Left ventricle myocardium inferior (tissue), 1 donor: ENCODE results near the gene FRMD1. TPM values are rescaled to one million over a fixed set of nuclear protein-coding genes. Genes with fewer than 3 reads are reported as not detected.

Experiments
- DNase-seq: peaks from one replicate; pipeline ENCODE4 v3.0.0-alpha.2; 2020
- H3K27ac ChIP-seq: fragments of 200-600 bp; replicated peaks from 2 replicates; pipeline ENCODE4 v1.8.0; 2021
- H3K27me3 ChIP-seq: fragments of 200-600 bp; 2 replicates; pipeline ENCODE4 v1.8.0; 2021; ENCODE audit warnings: low read depth
- H3K36me3 ChIP-seq: fragments of 200-600 bp; 2 replicates; pipeline ENCODE4 v1.8.0; 2021
- H3K4me1 ChIP-seq: fragments of 200-600 bp; 2 replicates; pipeline ENCODE4 v1.8.0; 2021
- H3K4me3 ChIP-seq: fragments of 200-600 bp; 2 replicates; pipeline ENCODE4 v1.8.0; 2021; ENCODE audit warnings: mild to moderate bottlenecking, moderate library complexity
- H3K9me3 ChIP-seq: fragments of 200-600 bp; replicated peaks from 2 replicates; pipeline ENCODE4 v1.8.0; 2021
- intact Hi-C: fragments of 100-400 bp; cut with micrococcal nuclease; formaldehyde crosslinking; loops from one replicate; pipeline ENCODE4 v1.11.0; 2022
- total RNA-seq: library from RNA; stranded (reverse); fragmentation: NEBNext Ultra II Directional; extraction: Animal tissue kit (Norgen Biotek cat#: 25700); gene quantifications from one replicate; pipeline ENCODE4 v1.2.1, GENCODE V29; 2021
- TF ChIP-seq, protein P1 (sequence below): fragments of 200-600 bp; IDR thresholded peaks from 2 replicates; pipeline ENCODE4 v1.8.0; 2021; ENCODE audit warnings: antibody characterized with exemption, mild to moderate bottlenecking, borderline replicate concordance
- donor health status: DM: no; HTN: yes; CAD: no; lungs with severe emphysema.

The FRMD1 gene
- total RNA-seq, 1 donor from 2014 or later = 0.16 TPM

DNA sequence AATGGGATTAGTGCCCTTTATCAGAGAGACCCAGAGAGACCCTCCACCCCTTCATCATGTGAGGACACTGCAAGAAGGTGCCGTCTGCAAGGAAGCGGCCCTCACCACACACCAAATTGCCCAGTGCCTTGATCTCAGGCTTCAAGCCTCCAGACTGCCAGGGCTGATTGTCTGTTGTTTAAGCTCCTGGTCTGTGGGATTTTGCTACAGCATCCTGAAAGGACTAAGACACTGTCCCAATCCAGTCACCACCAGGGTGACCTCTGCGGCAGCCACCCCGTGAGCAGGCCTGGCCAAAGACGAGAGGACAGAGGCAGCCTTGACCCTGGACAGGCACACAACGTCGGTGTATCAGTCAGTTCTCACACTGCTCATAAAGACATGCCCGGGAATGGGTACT, 13.5 kb upstream of the FRMD1 start:
- Histone ChIP-seq H3K9me3 (no peaks in the 10 kb centered on the region), H3K4me3 (no peak overlapping the region), H3K4me1 (peaks cover 31% of the 10 kb centered on the region), H3K27me3 (no peaks in the 10 kb centered on the region), H3K36me3 (no peaks in the 10 kb centered on the region), H3K27ac (no peak overlapping the region)
- no peak for DNase-seq
- intact Hi-C loops = no loop called here
- TF ChIP-seq, protein P1, sequence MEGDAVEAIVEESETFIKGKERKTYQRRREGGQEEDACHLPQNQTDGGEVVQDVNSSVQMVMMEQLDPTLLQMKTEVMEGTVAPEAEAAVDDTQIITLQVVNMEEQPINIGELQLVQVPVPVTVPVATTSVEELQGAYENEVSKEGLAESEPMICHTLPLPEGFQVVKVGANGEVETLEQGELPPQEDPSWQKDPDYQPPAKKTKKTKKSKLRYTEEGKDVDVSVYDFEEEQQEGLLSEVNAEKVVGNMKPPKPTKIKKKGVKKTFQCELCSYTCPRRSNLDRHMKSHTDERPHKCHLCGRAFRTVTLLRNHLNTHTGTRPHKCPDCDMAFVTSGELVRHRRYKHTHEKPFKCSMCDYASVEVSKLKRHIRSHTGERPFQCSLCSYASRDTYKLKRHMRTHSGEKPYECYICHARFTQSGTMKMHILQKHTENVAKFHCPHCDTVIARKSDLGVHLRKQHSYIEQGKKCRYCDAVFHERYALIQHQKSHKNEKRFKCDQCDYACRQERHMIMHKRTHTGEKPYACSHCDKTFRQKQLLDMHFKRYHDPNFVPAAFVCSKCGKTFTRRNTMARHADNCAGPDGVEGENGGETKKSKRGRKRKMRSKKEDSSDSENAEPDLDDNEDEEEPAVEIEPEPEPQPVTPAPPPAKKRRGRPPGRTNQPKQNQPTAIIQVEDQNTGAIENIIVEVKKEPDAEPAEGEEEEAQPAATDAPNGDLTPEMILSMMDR = no peak

DNA sequence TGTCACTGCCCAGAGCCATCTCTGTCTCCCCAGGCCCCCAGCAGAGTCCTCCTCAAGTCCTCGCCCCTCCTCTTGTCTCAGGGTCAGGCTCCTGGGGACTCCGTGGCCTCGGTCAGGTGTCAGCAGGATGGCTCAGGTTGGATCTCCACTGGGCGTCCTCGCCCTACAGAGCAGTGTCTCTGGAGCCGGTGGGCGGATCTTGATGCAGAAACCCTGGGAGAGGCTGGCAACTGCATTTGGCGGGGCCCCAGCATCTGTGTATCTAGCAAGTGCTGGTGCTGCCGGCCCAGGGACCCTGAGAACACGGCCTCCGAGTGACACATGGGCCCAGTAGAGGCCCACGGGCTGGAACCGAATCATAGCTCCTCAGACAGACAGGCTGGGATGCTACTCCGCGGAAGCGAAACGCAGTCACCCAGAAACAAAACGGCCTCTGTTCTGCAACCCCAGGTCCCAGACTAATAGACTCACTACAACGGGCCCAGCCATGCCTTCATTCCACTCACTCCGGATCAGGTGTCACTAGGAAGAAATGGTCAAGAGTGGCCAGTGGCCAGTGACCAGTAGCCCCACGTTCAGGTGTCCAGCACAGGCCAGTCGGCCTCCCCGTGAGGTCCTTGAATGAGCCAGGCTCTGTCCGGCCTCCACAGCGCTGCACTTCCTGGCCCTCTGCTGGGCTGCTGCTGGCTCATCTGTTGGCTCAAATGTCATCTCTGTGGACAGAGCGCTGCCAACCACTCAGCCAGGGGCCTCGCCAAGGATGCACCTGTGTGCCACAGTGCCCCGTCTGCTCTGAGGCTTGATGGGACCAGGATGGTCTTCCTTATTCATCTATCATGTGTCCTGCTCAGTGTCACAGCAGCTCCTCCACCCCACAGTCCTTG, 12.6 kb upstream of the FRMD1 start:
- H3K36me3 ChIP-seq = no peaks in the 10 kb centered on the region
- H3K4me1 ChIP-seq = peaks cover 24% of the 10 kb centered on the region
- no peak overlapping the region for H3K27ac ChIP-seq
- intact Hi-C loops = no loop called here
- no peak for DNase-seq
- H3K4me3 ChIP-seq = no peak overlapping the region
- TF ChIP-seq, protein P1 = no peak
- H3K9me3 ChIP-seq = no peaks in the 10 kb centered on the region
- no peaks in the 10 kb centered on the region for H3K27me3 ChIP-seq

DNA sequence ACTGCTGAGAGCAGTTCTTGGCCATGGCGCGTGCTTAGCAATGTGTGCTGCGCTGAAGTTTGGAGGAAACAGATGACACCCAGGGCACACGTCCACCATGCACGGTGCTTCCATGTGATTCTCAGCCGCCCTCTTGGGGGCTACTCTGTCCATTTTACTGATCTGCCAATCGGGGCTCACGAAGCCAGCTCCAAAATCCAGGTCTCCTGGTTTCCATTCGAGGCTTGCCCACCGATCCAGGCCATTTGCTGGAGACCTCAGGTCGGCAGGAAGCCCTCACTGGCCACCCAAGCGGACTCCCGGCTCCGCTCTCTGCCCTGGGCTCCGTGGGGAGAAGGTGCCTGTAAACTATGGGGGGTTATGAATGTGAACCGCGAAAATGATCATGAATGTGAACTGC, 11.7 kb upstream of the FRMD1 start:
- no peaks in the 10 kb centered on the region for H3K27me3 ChIP-seq
- TF ChIP-seq, protein P1 = no peak
- H3K4me3 ChIP-seq = no peak overlapping the region
- H3K4me1 ChIP-seq = peaks cover 24% of the 10 kb centered on the region
- H3K36me3 ChIP-seq = no peaks in the 10 kb centered on the region
- no peak for DNase-seq
- H3K27ac ChIP-seq = no peak overlapping the region
- no peaks in the 10 kb centered on the region for H3K9me3 ChIP-seq
- intact Hi-C loops = no loop called here

DNA sequence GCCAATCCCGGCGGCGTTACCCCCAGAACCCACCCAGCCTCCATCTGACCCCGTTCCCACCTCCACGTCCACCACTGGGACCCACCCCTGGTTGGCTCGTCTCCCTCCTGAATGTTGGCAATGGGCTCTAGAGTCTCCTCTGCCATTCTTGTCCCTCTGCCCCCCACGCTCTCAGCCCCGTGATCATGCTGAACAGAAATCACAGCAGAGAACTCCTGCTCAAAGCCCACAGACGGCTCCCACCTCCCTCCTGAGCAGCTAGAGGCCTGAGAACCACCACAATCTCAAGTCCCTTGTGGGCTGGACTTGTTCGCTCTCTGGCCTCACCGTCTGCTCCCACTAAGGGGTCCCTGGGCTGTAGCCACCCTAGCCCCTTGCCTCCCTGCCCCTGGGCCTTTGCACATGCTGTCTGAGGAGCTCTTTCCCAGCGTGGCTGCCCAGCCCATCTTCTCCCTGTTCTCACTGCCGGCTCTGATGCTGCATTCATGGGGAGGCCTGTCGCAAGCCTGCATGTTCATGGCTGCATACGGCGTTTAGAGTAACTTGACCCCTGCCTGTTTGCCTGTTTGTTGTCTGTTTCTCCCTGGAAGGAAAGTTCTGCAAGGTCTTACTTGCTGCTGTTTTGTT, 11.2 kb upstream of the FRMD1 start:
- TF ChIP-seq, protein P1 = no peak
- no peak overlapping the region for H3K27ac ChIP-seq
- H3K36me3 ChIP-seq = no peaks in the 10 kb centered on the region
- intact Hi-C loops = no loop called here
- no peaks in the 10 kb centered on the region for H3K9me3 ChIP-seq
- H3K4me1 ChIP-seq = peaks cover 24% of the 10 kb centered on the region
- no peaks in the 10 kb centered on the region for H3K27me3 ChIP-seq
- DNase-seq = no peak
- H3K4me3 ChIP-seq = no peak overlapping the region

DNA sequence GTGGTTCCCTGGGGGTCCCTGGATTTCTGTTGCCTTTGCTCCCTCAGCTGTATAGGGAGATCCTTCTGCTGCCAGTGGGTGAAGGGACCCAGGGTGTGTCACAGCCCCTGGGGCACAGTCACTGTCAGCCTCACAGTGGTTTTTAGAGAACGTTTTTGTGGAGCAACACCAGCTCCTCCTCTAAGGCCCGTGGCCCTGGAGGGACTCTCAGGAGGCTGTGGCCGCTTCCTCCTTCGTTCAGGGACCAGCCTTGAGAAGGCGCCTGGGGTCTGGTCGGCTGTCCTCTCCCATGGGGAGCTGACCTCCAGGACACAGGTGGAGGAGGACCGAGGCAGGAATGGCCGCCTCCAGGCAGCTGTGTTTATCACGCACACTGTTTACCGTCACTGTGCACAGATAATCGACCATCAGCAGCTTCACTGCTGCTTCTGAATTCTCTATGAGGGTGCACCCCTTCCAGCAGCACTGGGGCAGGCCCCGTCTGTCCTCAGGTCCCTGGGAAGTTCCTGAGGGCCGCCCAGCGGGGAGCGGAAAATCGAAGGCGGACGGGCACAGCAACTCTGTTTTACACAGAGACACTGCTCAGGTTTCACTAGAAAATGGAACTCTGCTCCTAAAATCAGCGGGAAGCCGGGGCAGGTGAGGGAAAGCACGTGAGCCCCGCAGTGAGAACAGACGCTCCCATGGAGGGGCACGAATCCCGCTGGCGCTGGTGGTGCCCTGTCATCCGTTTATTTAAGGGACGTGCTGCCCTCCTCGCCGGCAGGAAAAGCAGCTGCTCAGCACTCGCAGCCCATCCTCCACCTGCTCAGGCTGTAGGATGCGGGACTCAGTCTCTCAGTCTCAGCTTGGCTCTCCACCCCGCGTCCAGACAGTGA, 10.4 kb upstream of the FRMD1 start:
- no peaks in the 10 kb centered on the region for H3K36me3 ChIP-seq
- peaks cover 24% of the 10 kb centered on the region for H3K4me1 ChIP-seq
- H3K9me3 ChIP-seq = no peaks in the 10 kb centered on the region
- DNase-seq = no peak
- H3K4me3 ChIP-seq = no peak overlapping the region
- H3K27me3 ChIP-seq = no peaks in the 10 kb centered on the region
- TF ChIP-seq, protein P1 = no peak
- H3K27ac ChIP-seq = no peak overlapping the region
- intact Hi-C loops = no loop called here
